Measurements from ENCODE around the gene OR2S2.
"Not testable (repeated sequence)": the region's sequence is repeated elsewhere in the genome, so short reads cannot be mapped to it uniquely, and the experiment has no call there.

OR2S2 gene

DNA sequence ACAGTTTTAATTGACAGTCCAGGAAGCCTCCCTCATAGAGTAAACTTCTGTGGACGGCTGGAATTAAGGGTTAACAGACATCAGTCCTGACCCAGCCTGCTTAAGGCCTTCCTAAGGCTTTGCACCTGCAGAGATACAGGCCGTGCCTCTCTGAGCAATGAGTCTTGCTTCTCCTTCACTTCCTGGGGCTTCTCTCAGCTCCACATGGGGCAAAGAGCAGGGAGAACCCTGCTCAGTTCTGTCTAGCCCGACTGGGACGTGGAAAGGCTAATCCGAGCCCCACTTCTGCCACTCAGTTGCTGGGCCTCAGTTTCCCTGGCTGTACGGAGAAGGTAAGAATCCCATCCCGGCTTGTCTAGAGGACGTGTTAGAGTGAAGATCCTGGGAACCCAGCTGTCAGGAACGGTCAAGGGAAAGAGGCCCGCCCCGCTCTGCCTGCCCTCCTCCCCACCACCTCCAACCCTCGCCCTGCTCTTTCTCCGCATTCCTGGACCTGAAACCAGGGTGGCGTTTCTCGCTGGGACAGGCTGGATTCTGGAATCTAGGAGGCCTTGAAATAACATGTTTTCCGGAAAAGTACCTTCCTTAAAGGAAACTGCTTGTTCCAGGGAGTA is 42.2 kb downstream of the OR2S2 start:
- H3K23ac ChIP-seq (ENCODE audit: low read length in 2 of 2), result no peak overlapping the region
- no peak overlapping the region for H2BK120ac ChIP-seq (ENCODE audit: low read depth, low read length)
- no peak for DNase-seq
- no peak overlapping the region for H4K91ac ChIP-seq (ENCODE audit: low read length)
- H2BK5ac ChIP-seq (ENCODE audit: low read depth, low read length, poor library complexity, severe bottlenecking), result no peak overlapping the region
- no peak overlapping the region for H3K4me3 ChIP-seq (ENCODE audit: insufficient read depth in 1 of 2, low read depth in 1 of 2, low read length in 2 of 2)
- no peak overlapping the region for H2BK12ac ChIP-seq (ENCODE audit: low read length in 2 of 2)
- 90% methylated on average over 15 of the region's 16 CpGs for WGBS
- peaks cover 12% of the 10 kb centered on the region for H3K4me1 ChIP-seq (ENCODE audit: control insufficient read depth, insufficient read depth, low read depth, low read length)
- no peak overlapping the region for H3K4me2 ChIP-seq (ENCODE audit: low read length, poor library complexity, severe bottlenecking)
- no peak overlapping the region for H3K14ac ChIP-seq (ENCODE audit: low read length in 2 of 2)
- H2AK5ac ChIP-seq (ENCODE audit: low read length, severe bottlenecking), result peak overlapping the region; percentile 73
- no peak overlapping the region for H2AFZ ChIP-seq (ENCODE audit: low read depth, low read length)
- H3K27me3 ChIP-seq (ENCODE audit: control insufficient read depth in 1 of 2, insufficient read depth in 1 of 2, low read length in 2 of 2), result no peaks in the 10 kb centered on the region
- H3K9ac ChIP-seq (ENCODE audit: low read length), result no peak overlapping the region
- no peak overlapping the region for H3K4ac ChIP-seq (ENCODE audit: low read depth in 1 of 2, low read length in 2 of 2)
- no peak overlapping the region for H3K27ac ChIP-seq (ENCODE audit: low read length, poor library complexity, severe bottlenecking)
- no peak overlapping the region for H3K18ac ChIP-seq (ENCODE audit: low read depth in 1 of 2, low read length in 2 of 2)
- H3K9me3 ChIP-seq (ENCODE audit: control insufficient read depth, low read length), result no peaks in the 10 kb centered on the region
- no peaks in the 10 kb centered on the region for H3K79me1 ChIP-seq (replicated peaks; ENCODE audit: low read length, poor library complexity, severe bottlenecking)
- no peak overlapping the region for H2BK15ac ChIP-seq (ENCODE audit: low read depth, poor library complexity, severe bottlenecking)
- H4K8ac ChIP-seq (ENCODE audit: low read length), result no peak overlapping the region
- H3K36me3 ChIP-seq (ENCODE audit: control insufficient read depth in 1 of 2, insufficient read depth in 2 of 2, low read depth in 1 of 2, low read length in 2 of 2), result no peaks in the 10 kb centered on the region

DNA sequence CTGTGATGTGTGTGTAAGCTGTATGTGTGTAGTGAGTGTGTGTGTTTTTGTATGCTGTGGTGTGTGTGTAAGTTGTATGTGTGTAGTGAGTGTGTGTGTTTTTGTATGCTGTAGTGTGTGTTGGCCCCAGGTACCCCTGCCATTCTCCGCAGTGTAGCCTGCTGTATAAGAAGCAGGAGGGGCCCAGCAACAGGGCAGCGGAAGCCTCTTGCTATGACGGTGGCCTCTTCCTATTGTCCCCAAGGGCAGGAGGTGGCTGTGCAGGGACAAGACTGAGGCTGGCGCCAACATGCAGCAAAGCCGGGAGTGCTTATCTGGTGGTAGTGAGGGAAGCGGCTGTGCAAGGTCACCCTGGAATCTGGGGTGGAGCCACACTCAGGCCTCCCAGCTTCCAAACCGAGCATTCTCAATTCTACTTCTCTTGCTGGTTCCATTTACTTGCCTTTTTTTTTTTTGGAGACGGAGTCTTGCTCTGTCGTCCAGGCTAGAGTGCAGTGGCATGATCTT is 43.6 kb downstream of the OR2S2 start:
- H3K9ac ChIP-seq (ENCODE audit: low read length), result no peak overlapping the region
- no peak overlapping the region for H3K4ac ChIP-seq (ENCODE audit: low read depth in 1 of 2, low read length in 2 of 2)
- H3K9me3 ChIP-seq (ENCODE audit: control insufficient read depth, low read length), result no peaks in the 10 kb centered on the region
- no peak overlapping the region for H3K4me3 ChIP-seq (ENCODE audit: insufficient read depth in 1 of 2, low read depth in 1 of 2, low read length in 2 of 2)
- WGBS, result 63% methylated on average over 9 of the region's 9 CpGs
- peak overlapping the region; percentile 23 for H3K27ac ChIP-seq (ENCODE audit: low read length, poor library complexity, severe bottlenecking)
- H2AFZ ChIP-seq (ENCODE audit: low read depth, low read length), result peak overlapping the region; percentile 84
- no peak overlapping the region for H2AK5ac ChIP-seq (ENCODE audit: low read length, severe bottlenecking)
- H3K18ac ChIP-seq (ENCODE audit: low read depth in 1 of 2, low read length in 2 of 2), result peak overlapping the region in 1 of 2 experiments; percentile 52
- peak overlapping the region; percentile 31 for H4K8ac ChIP-seq (ENCODE audit: low read length)
- H3K27me3 ChIP-seq (ENCODE audit: control insufficient read depth in 1 of 2, insufficient read depth in 1 of 2, low read length in 2 of 2), result no peaks in the 10 kb centered on the region
- H4K91ac ChIP-seq (ENCODE audit: low read length), result peak overlapping the region; percentile 79
- H3K4me1 ChIP-seq (ENCODE audit: control insufficient read depth, insufficient read depth, low read depth, low read length), result peaks cover 20% of the 10 kb centered on the region
- no peak overlapping the region for H3K14ac ChIP-seq (ENCODE audit: low read length in 2 of 2)
- no peaks in the 10 kb centered on the region for H3K79me1 ChIP-seq (replicated peaks; ENCODE audit: low read length, poor library complexity, severe bottlenecking)
- no peak overlapping the region for H2BK5ac ChIP-seq (ENCODE audit: low read depth, low read length, poor library complexity, severe bottlenecking)
- H2BK12ac ChIP-seq (ENCODE audit: low read length in 2 of 2), result peak overlapping the region; percentile 1 to 85
- no peak overlapping the region for H2BK120ac ChIP-seq (ENCODE audit: low read depth, low read length)
- no peak overlapping the region for H3K4me2 ChIP-seq (ENCODE audit: low read length, poor library complexity, severe bottlenecking)
- no peak overlapping the region for H3K23ac ChIP-seq (ENCODE audit: low read length in 2 of 2)
- DNase-seq, result peak; percentile 46
- H2BK15ac ChIP-seq (ENCODE audit: low read depth, poor library complexity, severe bottlenecking), result no peak overlapping the region
- no peaks in the 10 kb centered on the region for H3K36me3 ChIP-seq (ENCODE audit: control insufficient read depth in 1 of 2, insufficient read depth in 2 of 2, low read depth in 1 of 2, low read length in 2 of 2)

DNA sequence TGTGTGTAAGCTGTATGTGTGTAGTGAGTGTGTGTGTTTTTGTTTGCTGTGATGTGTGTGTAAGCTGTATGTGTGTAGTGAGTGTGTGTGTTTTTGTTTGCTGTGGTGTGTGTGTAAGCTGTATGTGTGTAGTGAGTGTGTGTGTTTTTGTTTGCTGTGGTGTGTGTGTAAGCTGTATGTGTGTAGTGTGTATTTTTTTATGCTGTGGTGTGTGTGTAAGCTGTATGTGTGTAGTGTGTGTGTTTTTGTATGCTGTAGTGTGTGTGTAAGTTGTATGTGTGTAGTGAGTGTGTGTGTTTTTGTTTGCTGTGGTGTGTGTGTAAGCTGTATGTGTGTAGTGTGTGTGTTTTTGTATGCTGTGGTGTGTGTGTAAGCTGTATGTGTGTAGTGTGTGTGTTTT is 44.5 kb downstream of the OR2S2 start:
- H3K14ac ChIP-seq (ENCODE audit: low read length in 2 of 2); H2AK5ac ChIP-seq (ENCODE audit: low read length, severe bottlenecking); H3K27me3 ChIP-seq (ENCODE audit: control insufficient read depth in 1 of 2, insufficient read depth in 1 of 2, low read length in 2 of 2); H2BK120ac ChIP-seq (ENCODE audit: low read depth, low read length); H3K4ac ChIP-seq (ENCODE audit: low read depth in 1 of 2, low read length in 2 of 2); H4K91ac ChIP-seq (ENCODE audit: low read length); H4K8ac ChIP-seq (ENCODE audit: low read length); H2BK15ac ChIP-seq (ENCODE audit: low read depth, poor library complexity, severe bottlenecking); H3K4me2 ChIP-seq (ENCODE audit: low read length, poor library complexity, severe bottlenecking); H3K9ac ChIP-seq (ENCODE audit: low read length); H3K36me3 ChIP-seq (ENCODE audit: control insufficient read depth in 1 of 2, insufficient read depth in 2 of 2, low read depth in 1 of 2, low read length in 2 of 2); H3K23ac ChIP-seq (ENCODE audit: low read length in 2 of 2); H3K79me1 ChIP-seq (replicated peaks; ENCODE audit: low read length, poor library complexity, severe bottlenecking); H3K9me3 ChIP-seq (ENCODE audit: control insufficient read depth, low read length); H3K27ac ChIP-seq (ENCODE audit: low read length, poor library complexity, severe bottlenecking); H2BK5ac ChIP-seq (ENCODE audit: low read depth, low read length, poor library complexity, severe bottlenecking); H3K18ac ChIP-seq (ENCODE audit: low read depth in 1 of 2, low read length in 2 of 2); DNase-seq; H3K4me3 ChIP-seq (ENCODE audit: insufficient read depth in 1 of 2, low read depth in 1 of 2, low read length in 2 of 2); H2BK12ac ChIP-seq (ENCODE audit: low read length in 2 of 2); H2AFZ ChIP-seq (ENCODE audit: low read depth, low read length): not testable (repeated sequence)
- H3K4me1 ChIP-seq (ENCODE audit: control insufficient read depth, insufficient read depth, low read depth, low read length), result peaks cover 29% of the 10 kb centered on the region

DNA sequence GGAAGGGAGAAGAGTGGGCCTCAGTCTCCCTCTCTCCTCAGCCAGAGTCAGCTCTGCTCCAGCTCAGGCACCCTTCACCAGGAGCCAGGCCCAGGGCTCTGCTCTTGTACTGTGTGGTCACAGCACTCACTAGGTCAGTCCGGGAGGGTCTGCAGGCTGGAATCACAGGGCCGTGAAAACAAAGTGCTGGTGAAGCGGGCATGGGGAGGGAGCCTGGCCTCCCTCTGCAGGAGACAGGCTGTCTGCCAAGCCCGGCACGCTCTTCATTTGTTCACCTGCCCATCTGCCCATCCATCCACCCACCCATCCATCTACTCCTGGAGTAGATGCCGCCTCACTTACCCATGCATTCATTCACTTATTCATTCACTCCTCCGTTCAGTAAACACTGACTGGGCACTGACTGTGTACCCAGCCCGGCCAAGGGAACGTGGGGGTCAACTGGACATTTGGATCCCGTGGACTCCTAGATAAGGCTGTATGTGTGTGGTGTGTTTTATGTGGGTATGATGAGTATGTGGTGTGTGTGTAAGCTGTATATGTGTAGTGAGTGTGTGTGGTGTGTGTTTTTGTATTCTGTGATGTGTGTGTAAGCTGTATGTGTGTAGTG is 45.1 kb downstream of the OR2S2 start:
- Histone ChIP-seq H3K9ac (ENCODE audit: low read length) (no peak overlapping the region), H4K8ac (ENCODE audit: low read length) (no peak overlapping the region), H3K23ac (ENCODE audit: low read length in 2 of 2) (no peak overlapping the region), H4K91ac (ENCODE audit: low read length) (peak overlapping the region; percentile 44), H3K4me3 (ENCODE audit: insufficient read depth in 1 of 2, low read depth in 1 of 2, low read length in 2 of 2) (no peak overlapping the region), H2AFZ (ENCODE audit: low read depth, low read length) (no peak overlapping the region), H3K27ac (ENCODE audit: low read length, poor library complexity, severe bottlenecking) (no peak overlapping the region), H3K4me1 (ENCODE audit: control insufficient read depth, insufficient read depth, low read depth, low read length) (peaks cover 32% of the 10 kb centered on the region), H3K4ac (ENCODE audit: low read depth in 1 of 2, low read length in 2 of 2) (peak overlapping the region in 1 of 2 experiments; percentile 32), H2BK15ac (ENCODE audit: low read depth, poor library complexity, severe bottlenecking) (no peak overlapping the region), H2BK12ac (ENCODE audit: low read length in 2 of 2) (peak overlapping the region; percentile 0 to 7), H2BK5ac (ENCODE audit: low read depth, low read length, poor library complexity, severe bottlenecking) (no peak overlapping the region), H2AK5ac (ENCODE audit: low read length, severe bottlenecking) (no peak overlapping the region), H3K9me3 (ENCODE audit: control insufficient read depth, low read length) (no peaks in the 10 kb centered on the region), H2BK120ac (ENCODE audit: low read depth, low read length) (no peak overlapping the region), H3K18ac (ENCODE audit: low read depth in 1 of 2, low read length in 2 of 2) (no peak overlapping the region), H3K14ac (ENCODE audit: low read length in 2 of 2) (no peak overlapping the region), H3K79me1 (replicated peaks; ENCODE audit: low read length, poor library complexity, severe bottlenecking) (no peaks in the 10 kb centered on the region), H3K27me3 (ENCODE audit: control insufficient read depth in 1 of 2, insufficient read depth in 1 of 2, low read length in 2 of 2) (no peaks in the 10 kb centered on the region), H3K4me2 (ENCODE audit: low read length, poor library complexity, severe bottlenecking) (no peak overlapping the region), H3K36me3 (ENCODE audit: control insufficient read depth in 1 of 2, insufficient read depth in 2 of 2, low read depth in 1 of 2, low read length in 2 of 2) (no peaks in the 10 kb centered on the region)
- DNase-seq, result no peak
- 98% methylated on average over 10 of the region's 10 CpGs for WGBS
